Fibroblast of pulmonary artery (primary cell): ENCODE results near the gene GOSR2.
"Not testable (repeated sequence)": the region's sequence is repeated elsewhere in the genome, so short reads cannot be mapped to it uniquely, and the experiment has no call there.

Experiments
- DNase-seq: peaks from one replicate; pipeline ENCODE4 v3.0.0-alpha.2; 2010; ENCODE audit warnings: low read depth
- H3K4me3 ChIP-seq: replicated peaks from 2 replicates; pipeline ENCODE4 v1.5.1; 2011; ENCODE audit warnings: low read depth, mild to moderate bottlenecking, control low read depth, low read length, moderate library complexity
- CTCF ChIP-seq: IDR thresholded peaks from 2 replicates; pipeline ENCODE4 v1.5.1; 2011; ENCODE audit warnings: mild to moderate bottlenecking, control low read depth, low read length, inconsistent platforms; ENCODE audit errors: missing control alignments

The GOSR2 gene

GRCh38 chr17:46949291-46950174 is 26.6 kb downstream of the GOSR2 start:
- DNase-seq: no peak
- H3K4me3 ChIP-seq: no peak overlapping the region
- TF ChIP-seq CTCF: no peak

GRCh38 chr17:46950342-46950996 is 27.5 kb downstream of the GOSR2 start:
- no peak for TF ChIP-seq CTCF
- H3K4me3 ChIP-seq: no peak overlapping the region
- no peak for DNase-seq

GRCh38 chr17:46950997-46951621 is 28.1 kb downstream of the GOSR2 start:
- TF ChIP-seq CTCF: no peak
- no peak overlapping the region for H3K4me3 ChIP-seq
- no peak for DNase-seq

- DNase-seq: no peak
- no peak for TF ChIP-seq CTCF
- H3K4me3 ChIP-seq: no peak overlapping the region
These were observed 28.7 kb downstream of the GOSR2 start for GRCh38 chr17:46951706-46952105.

GRCh38 chr17:46952115-46952514 is 29.2 kb downstream of the GOSR2 start:
- no peak for DNase-seq
- TF ChIP-seq CTCF: no peak

GRCh38 chr17:46953191-46953590 is 30.2 kb downstream of the GOSR2 start:
- H3K4me3 ChIP-seq, DNase-seq: not testable (repeated sequence)

More at GRCh38 chr17:46952115-46952514, 29.2 kb downstream of the GOSR2 start:
- no peak overlapping the region for H3K4me3 ChIP-seq

GRCh38 chr17:46958041-46958591 is 35.2 kb downstream of the GOSR2 start:
- DNase-seq: peak; percentile 47
- no peak overlapping the region for H3K4me3 ChIP-seq
- no peak for TF ChIP-seq CTCF
